GM23338 (cell line): ENCODE data around the gene CHST4. TPM values are rescaled to one million over a fixed set of nuclear protein-coding genes. Genes with fewer than 3 reads are reported as not detected.

ENCODE experiments used
- ATAC-seq: fragments of 200-7000 bp; cut with Tn5 transposase; 3 replicates; pipeline ENCODE4 v1.9.1; 2020
- DNase-seq: peaks from one replicate; pipeline ENCODE4 v3.0.0-alpha.2; 2015; ENCODE audit warnings: low spot score
- H2AFZ ChIP-seq: fragments of 200-600 bp; sonication (generic); 2 replicates; pipeline ENCODE4 v1.8.0; 2016; ENCODE audit warnings: antibody characterized with exemption, mild to moderate bottlenecking, moderate library complexity
- H3F3A ChIP-seq: fragments of 200-600 bp; sonication (generic); replicated peaks from 2 replicates; pipeline ENCODE4 v1.8.0; 2017; ENCODE audit warnings: antibody characterized with exemption, mixed run types, low read depth
- H3K27ac ChIP-seq: fragments of 200-600 bp; sonication (generic); 2 replicates; pipeline ENCODE4 v1.6.1; 2016; ENCODE audit warnings: low read depth
- H3K27me3 ChIP-seq: fragments of 200-600 bp; sonication (generic); 2 replicates; pipeline ENCODE4 v1.8.0; 2016; ENCODE audit warnings: mild to moderate bottlenecking, mixed run types, moderate library complexity; ENCODE audit not compliant: insufficient read depth
- H3K36me3 ChIP-seq: fragments of 200-600 bp; sonication (generic); 2 replicates; pipeline ENCODE4 v1.8.0; 2016; ENCODE audit warnings: mild to moderate bottlenecking; ENCODE audit not compliant: insufficient read depth
- H3K4me1 ChIP-seq: fragments of 200-600 bp; sonication (generic); 2 replicates; pipeline ENCODE4 v1.8.0; 2016; ENCODE audit warnings: mild to moderate bottlenecking, moderate library complexity; ENCODE audit not compliant: insufficient read depth
- H3K4me2 ChIP-seq: fragments of 200-600 bp; sonication (generic); 2 replicates; pipeline ENCODE4 v1.7.1; 2017; ENCODE audit warnings: mixed run types
- H3K4me3 ChIP-seq: fragments of 200-600 bp; sonication (generic); 2 replicates; pipeline ENCODE4 v1.6.1; 2016; ENCODE audit warnings: mixed run types
- H3K79me2 ChIP-seq: fragments of 200-600 bp; sonication (generic); replicated peaks from 2 replicates; pipeline ENCODE4 v1.8.0; 2017; ENCODE audit warnings: mild to moderate bottlenecking; ENCODE audit not compliant: insufficient read depth
- H3K9me2 ChIP-seq: fragments of 200-600 bp; sonication (generic); 2 replicates; pipeline ENCODE4 v1.8.0; 2017; ENCODE audit not compliant: insufficient read depth
- H4K20me1 ChIP-seq: fragments of 200-600 bp; sonication (generic); replicated peaks from 2 replicates; pipeline ENCODE4 v1.8.0; 2017; ENCODE audit warnings: mild to moderate bottlenecking; ENCODE audit not compliant: insufficient read depth
- H3K27ac Mint-ChIP-seq: 2 replicates; pipeline ENCODE4 v1.8.0; 2020; ENCODE audit warnings: inconsistent platforms, mild to moderate bottlenecking, moderate library complexity, mixed read lengths
- H3K27me3 Mint-ChIP-seq: 3 replicates; pipeline ENCODE4 v1.8.0; 2022; ENCODE audit warnings: low read depth, mild to moderate bottlenecking, moderate library complexity, mixed read lengths, inconsistent platforms; ENCODE audit not compliant: insufficient read depth, poor library complexity
- H3K36me3 Mint-ChIP-seq: 3 replicates; pipeline ENCODE4 v1.8.0; 2021; ENCODE audit warnings: low read depth, mild to moderate bottlenecking, inconsistent platforms, moderate library complexity, mixed read lengths
- H3K4me1 Mint-ChIP-seq: 3 replicates; pipeline ENCODE4 v1.8.0; 2020; ENCODE audit warnings: mild to moderate bottlenecking, inconsistent platforms, mixed read lengths
- H3K4me3 Mint-ChIP-seq: 3 replicates; pipeline ENCODE4 v1.8.0; 2021; ENCODE audit warnings: moderate library complexity, mild to moderate bottlenecking, inconsistent platforms, mixed read lengths
- H3K9me3 Mint-ChIP-seq: 3 replicates; pipeline ENCODE4 v1.8.0; 2020; ENCODE audit warnings: moderate library complexity, mild to moderate bottlenecking, inconsistent platforms, mixed read lengths
- EZH2 ChIP-seq: fragments of 200-600 bp; sonication (generic); IDR thresholded peaks from one replicate; pipeline ENCODE4 v1.8.0; 2017; ENCODE audit warnings: antibody characterized with exemption, mild to moderate bottlenecking, low read depth; ENCODE audit not compliant: unreplicated experiment
- EZH2phosphoT487 ChIP-seq: fragments of 200-600 bp; sonication (generic); IDR thresholded peaks from one replicate; pipeline ENCODE4 v1.8.1; 2018; ENCODE audit warnings: antibody characterized with exemption; ENCODE audit not compliant: unreplicated experiment
- NANOG ChIP-seq: IDR thresholded peaks from 2 replicates; pipeline ENCODE4 v1.6.1; 2016; ENCODE audit warnings: antibody characterized with exemption, borderline replicate concordance
- ZNF114 ChIP-seq: fragments of 250-450 bp; sonication (Bioruptor Pico); IDR thresholded peaks from 2 replicates; pipeline ENCODE4 v1.5.0; 2020; ENCODE audit warnings: mild to moderate bottlenecking, moderate library complexity
- ZNF331 ChIP-seq: fragments of 250-450 bp; sonication (Bioruptor Pico); IDR thresholded peaks from 2 replicates; pipeline ENCODE4 v1.5.0; 2020; ENCODE audit warnings: low read depth, mild to moderate bottlenecking, moderate library complexity
- polyA plus RNA-seq: library from polyadenylated mRNA; unstranded; fragments of >200 nt; fragmentation: Nextera tagmentation; extraction: Ambion mirVana; gene quantifications from 2 replicates; pipeline ENCODE4 v1.2.1, GENCODE V29; 2016
- total RNA-seq: library from RNA; depleted of rRNA; stranded (reverse); fragments of >200 nt; shearing (Covaris generic); gene quantifications from 2 replicates; pipeline ENCODE4 v1.2.3, GENCODE V29; 2014
- TF ChIP-seq, protein P1 (sequence below): IDR thresholded peaks from 2 replicates; pipeline ENCODE4 v1.6.1; 2016; ENCODE audit warnings: antibody characterized with exemption
- TF ChIP-seq, protein P2 (sequence below): fragments of 250-450 bp; sonication (Bioruptor Pico); IDR thresholded peaks from 2 replicates; pipeline ENCODE4 v1.5.0; 2020; ENCODE audit warnings: mild to moderate bottlenecking, moderate library complexity

The CHST4 gene
- total and polyA plus RNA-seq, 2 experiments from 2014 or later: 5.5 to 17.8 TPM

DNA sequence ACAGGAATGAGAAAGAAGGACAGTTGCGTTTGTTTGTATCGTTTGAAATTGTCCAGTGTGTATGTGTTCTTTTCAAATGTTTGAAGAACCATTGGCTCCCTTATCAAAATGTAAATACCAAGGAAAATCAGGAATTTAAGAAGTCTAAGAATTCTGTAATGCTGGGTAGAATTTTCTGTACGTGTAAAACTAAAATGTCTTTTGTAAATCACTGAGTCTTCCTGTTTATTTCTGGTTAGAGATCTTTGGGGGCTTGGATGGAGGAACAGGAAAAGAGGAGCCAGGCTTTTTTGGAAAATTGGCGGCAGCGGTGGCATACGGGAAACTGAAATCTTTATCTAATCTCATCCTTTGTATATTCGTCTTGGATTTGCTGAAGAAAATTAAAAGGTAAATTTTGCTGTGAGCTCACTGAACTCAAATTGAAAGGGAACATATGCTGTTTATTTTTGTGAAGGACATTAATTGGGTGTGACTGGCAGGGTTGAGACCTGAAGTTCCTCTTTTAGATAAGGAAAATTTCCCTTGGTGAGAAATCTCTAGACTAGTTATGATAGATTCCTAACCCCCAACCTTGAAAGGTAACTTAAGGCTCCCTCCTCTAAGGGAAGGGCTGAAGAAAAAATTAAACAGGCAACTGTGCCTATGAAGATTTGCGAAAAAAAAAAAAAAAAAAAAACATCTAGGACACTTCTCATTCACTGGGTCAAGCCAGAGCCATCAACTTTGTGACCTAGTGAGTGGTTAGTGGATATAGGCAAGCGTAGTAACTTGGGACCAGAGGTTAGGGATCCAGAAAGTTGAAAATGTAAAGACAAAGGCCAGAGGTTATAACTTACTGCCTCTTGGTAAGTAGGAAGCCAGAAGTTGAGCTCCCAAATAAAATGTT, 39.8 kb downstream of the CHST4 start:
- peaks cover 9% of the 10 kb centered on the region for H3K27me3 Mint-ChIP-seq
- Histone ChIP-seq H3K79me2 (no peaks in the 10 kb centered on the region), H3K4me1 (no peaks in the 10 kb centered on the region), H3K27ac (no peak overlapping the region), H3K4me3 (peak overlapping the region; percentile 59), H3K9me2 (peaks cover under 1% of the 10 kb centered on the region; the same call in 1 of the 2 replicates), H4K20me1 (no peaks in the 10 kb centered on the region), H3K4me2 (peak overlapping the region; percentile 74), H3K36me3 (0 out of 2 replicates have a peak, but pooled peaks cover 6% of the 10 kb centered on the region), H3K27me3 (no peaks in the 10 kb centered on the region), H3F3A (no peaks in the 10 kb centered on the region), H2AFZ (peak overlapping the region; percentile 89)
- peaks cover 11% of the 10 kb centered on the region for H3K36me3 Mint-ChIP-seq
- peak overlapping the region; percentile 93 for H3K4me3 Mint-ChIP-seq
- no peak for DNase-seq
- peaks cover 20% of the 10 kb centered on the region for H3K9me3 Mint-ChIP-seq
- no peak for ATAC-seq
- peak overlapping the region; percentile 89; the same call in 1 of the 2 replicates for H3K27ac Mint-ChIP-seq
- TF ChIP-seq, protein P1, sequence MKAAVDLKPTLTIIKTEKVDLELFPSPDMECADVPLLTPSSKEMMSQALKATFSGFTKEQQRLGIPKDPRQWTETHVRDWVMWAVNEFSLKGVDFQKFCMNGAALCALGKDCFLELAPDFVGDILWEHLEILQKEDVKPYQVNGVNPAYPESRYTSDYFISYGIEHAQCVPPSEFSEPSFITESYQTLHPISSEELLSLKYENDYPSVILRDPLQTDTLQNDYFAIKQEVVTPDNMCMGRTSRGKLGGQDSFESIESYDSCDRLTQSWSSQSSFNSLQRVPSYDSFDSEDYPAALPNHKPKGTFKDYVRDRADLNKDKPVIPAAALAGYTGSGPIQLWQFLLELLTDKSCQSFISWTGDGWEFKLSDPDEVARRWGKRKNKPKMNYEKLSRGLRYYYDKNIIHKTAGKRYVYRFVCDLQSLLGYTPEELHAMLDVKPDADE: no peak
- TF ChIP-seq ZNF114 (no peak), EZH2 (no peak), NANOG (no peak), EZH2phosphoT487 (no peak), ZNF331 (CRISPR knock-in tag) (no peak)
- TF ChIP-seq, protein P2, sequence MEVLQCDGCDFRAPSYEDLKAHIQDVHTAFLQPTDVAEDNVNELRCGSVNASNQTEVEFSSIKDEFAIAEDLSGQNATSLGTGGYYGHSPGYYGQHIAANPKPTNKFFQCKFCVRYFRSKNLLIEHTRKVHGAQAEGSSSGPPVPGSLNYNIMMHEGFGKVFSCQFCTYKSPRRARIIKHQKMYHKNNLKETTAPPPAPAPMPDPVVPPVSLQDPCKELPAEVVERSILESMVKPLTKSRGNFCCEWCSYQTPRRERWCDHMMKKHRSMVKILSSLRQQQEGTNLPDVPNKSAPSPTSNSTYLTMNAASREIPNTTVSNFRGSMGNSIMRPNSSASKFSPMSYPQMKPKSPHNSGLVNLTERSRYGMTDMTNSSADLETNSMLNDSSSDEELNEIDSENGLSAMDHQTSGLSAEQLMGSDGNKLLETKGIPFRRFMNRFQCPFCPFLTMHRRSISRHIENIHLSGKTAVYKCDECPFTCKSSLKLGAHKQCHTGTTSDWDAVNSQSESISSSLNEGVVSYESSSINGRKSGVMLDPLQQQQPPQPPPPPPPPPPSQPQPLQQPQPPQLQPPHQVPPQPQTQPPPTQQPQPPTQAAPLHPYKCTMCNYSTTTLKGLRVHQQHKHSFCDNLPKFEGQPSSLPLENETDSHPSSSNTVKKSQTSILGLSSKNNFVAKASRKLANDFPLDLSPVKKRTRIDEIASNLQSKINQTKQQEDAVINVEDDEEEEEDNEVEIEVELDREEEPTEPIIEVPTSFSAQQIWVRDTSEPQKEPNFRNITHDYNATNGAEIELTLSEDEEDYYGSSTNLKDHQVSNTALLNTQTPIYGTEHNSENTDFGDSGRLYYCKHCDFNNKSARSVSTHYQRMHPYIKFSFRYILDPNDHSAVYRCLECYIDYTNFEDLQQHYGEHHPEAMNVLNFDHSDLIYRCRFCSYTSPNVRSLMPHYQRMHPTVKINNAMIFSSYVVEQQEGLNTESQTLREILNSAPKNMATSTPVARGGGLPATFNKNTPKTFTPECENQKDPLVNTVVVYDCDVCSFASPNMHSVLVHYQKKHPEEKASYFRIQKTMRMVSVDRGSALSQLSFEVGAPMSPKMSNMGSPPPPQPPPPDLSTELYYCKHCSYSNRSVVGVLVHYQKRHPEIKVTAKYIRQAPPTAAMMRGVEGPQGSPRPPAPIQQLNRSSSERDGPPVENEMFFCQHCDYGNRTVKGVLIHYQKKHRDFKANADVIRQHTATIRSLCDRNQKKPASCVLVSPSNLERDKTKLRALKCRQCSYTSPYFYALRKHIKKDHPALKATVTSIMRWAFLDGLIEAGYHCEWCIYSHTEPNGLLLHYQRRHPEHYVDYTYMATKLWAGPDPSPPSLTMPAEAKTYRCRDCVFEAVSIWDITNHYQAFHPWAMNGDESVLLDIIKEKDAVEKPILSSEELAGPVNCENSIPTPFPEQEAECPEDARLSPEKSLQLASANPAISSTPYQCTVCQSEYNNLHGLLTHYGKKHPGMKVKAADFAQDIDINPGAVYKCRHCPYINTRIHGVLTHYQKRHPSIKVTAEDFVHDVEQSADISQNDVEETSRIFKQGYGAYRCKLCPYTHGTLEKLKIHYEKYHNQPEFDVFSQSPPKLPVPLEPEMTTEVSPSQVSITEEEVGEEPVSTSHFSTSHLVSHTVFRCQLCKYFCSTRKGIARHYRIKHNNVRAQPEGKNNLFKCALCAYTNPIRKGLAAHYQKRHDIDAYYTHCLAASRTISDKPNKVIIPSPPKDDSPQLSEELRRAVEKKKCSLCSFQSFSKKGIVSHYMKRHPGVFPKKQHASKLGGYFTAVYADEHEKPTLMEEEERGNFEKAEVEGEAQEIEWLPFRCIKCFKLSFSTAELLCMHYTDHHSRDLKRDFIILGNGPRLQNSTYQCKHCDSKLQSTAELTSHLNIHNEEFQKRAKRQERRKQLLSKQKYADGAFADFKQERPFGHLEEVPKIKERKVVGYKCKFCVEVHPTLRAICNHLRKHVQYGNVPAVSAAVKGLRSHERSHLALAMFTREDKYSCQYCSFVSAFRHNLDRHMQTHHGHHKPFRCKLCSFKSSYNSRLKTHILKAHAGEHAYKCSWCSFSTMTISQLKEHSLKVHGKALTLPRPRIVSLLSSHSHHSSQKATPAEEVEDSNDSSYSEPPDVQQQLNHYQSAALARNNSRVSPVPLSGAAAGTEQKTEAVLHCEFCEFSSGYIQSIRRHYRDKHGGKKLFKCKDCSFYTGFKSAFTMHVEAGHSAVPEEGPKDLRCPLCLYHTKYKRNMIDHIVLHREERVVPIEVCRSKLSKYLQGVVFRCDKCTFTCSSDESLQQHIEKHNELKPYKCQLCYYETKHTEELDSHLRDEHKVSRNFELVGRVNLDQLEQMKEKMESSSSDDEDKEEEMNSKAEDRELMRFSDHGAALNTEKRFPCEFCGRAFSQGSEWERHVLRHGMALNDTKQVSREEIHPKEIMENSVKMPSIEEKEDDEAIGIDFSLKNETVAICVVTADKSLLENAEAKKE (CRISPR knock-in tag): no peak
- peaks cover 11% of the 10 kb centered on the region for H3K4me1 Mint-ChIP-seq
